Measurements from ENCODE around the gene SS18L1.

DNA sequence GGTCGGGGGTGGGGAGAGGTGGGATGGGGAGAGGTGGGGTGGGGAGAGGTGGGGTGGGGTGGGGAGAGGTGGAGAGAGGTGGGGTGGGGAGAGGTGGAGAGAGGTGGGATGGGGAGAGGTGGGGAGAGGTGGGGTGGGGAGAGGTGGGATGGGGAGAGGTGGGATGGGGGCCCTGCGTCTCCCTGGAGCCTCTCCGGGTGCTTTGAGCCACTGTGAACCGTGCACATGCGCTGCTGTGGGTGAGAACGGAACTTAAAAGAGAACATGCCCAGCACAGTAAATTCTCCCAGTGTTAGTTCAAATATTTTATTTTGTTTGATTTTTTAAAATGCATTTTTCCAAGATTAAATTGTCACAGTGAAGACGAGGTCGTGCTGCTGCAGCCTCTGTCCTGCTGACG lies 16.7 kb downstream of the SS18L1 start:
- TF ChIP-seq FOXA1 (IDR thresholded peaks at IDR 0.05) (no peak), SUZ12 (IDR thresholded peaks at IDR 0.05) (no peak), ELF4 (IDR thresholded peaks at IDR 0.05) (no peak), FOXM1 (IDR thresholded peaks at IDR 0.05; ENCODE audit: borderline replicate concordance) (no peak)
- TF ChIP-seq, protein P1, sequence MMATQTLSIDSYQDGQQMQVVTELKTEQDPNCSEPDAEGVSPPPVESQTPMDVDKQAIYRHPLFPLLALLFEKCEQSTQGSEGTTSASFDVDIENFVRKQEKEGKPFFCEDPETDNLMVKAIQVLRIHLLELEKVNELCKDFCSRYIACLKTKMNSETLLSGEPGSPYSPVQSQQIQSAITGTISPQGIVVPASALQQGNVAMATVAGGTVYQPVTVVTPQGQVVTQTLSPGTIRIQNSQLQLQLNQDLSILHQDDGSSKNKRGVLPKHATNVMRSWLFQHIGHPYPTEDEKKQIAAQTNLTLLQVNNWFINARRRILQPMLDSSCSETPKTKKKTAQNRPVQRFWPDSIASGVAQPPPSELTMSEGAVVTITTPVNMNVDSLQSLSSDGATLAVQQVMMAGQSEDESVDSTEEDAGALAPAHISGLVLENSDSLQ (IDR thresholded peaks at IDR 0.05), result no peak
